Subcutaneous abdominal adipose tissue (tissue), 5 donors: ENCODE measurements around the gene TCFL5.

ENCODE experiments used
- H3K27ac ChIP-seq: one replicate; pipeline ENCODE4 v1.7.0; 2013; ENCODE audit warnings: low read depth, mild to moderate bottlenecking, inconsistent platforms, low read length, moderate library complexity
- H3K27me3 ChIP-seq, 5 donors: one replicate each; pipeline ENCODE4 v1.7.0; 2013; ENCODE audit warnings: low read length in 5 of 5, inconsistent platforms in 1 of 5; ENCODE audit not compliant: control insufficient read depth in 5 of 5, insufficient read depth in 4 of 5
- H3K36me3 ChIP-seq, 5 donors: one replicate each; pipeline ENCODE4 v1.7.0; 2013; ENCODE audit warnings: low read length in 5 of 5; ENCODE audit not compliant: control insufficient read depth in 5 of 5, insufficient read depth in 5 of 5
- H3K4me1 ChIP-seq, 5 donors: one replicate each; pipeline ENCODE4 v1.7.0; 2013; ENCODE audit warnings: low read length in 5 of 5, mild to moderate bottlenecking in 3 of 5, moderate library complexity in 1 of 5; ENCODE audit not compliant: control insufficient read depth in 5 of 5, insufficient read depth in 5 of 5
- H3K4me3 ChIP-seq, 5 donors: one replicate each; pipeline ENCODE4 v1.7.0; 2013; ENCODE audit warnings: low read length in 5 of 5, low read depth in 1 of 5
- H3K9ac ChIP-seq, 5 donors: one replicate each; pipeline ENCODE4 v1.7.0; 2013; ENCODE audit warnings: low read length in 5 of 5, mild to moderate bottlenecking in 4 of 5, moderate library complexity in 3 of 5
- H3K9me3 ChIP-seq, 5 donors: one replicate each; pipeline ENCODE4 v1.7.0; 2013; ENCODE audit warnings: low read length in 5 of 5; ENCODE audit not compliant: control insufficient read depth in 5 of 5
- donor health status: healthy.
- donor health status: healthy.
- donor health status: healthy.
- donor health status: healthy.
- donor health status: healthy.

TCFL5 gene

GRCh38 chr20:62835931-62836861, 25.4 kb downstream of the TCFL5 start:
- Histone ChIP-seq H3K27me3 (peaks cover 4 to 22% (median 9%) of the 10 kb centered on the region in 5 donors), H3K4me1 (peaks cover 3 to 20% (median 15%) of the 10 kb centered on the region in 5 donors), H3K4me3 (peak overlapping the region in 1 of 5 donors; percentile 11), H3K27ac (no peak overlapping the region), H3K9ac (no peak overlapping the region), H3K36me3 (no peaks in the 10 kb centered on the region), H3K9me3 (no peaks in the 10 kb centered on the region)

- Histone ChIP-seq H3K4me1 (peaks cover 3 to 25% (median 15%) of the 10 kb centered on the region in 5 donors), H3K9ac (no peak overlapping the region), H3K36me3 (no peaks in the 10 kb centered on the region), H3K9me3 (no peaks in the 10 kb centered on the region), H3K4me3 (no peak overlapping the region), H3K27me3 (peaks cover 4 to 22% (median 9%) of the 10 kb centered on the region in 5 donors), H3K27ac (no peak overlapping the region)
Measured at GRCh38 chr20:62834967-62835730, 26.5 kb downstream of the TCFL5 start.

GRCh38 chr20:62832951-62833391, 28.7 kb downstream of the TCFL5 start:
- Histone ChIP-seq H3K4me3 (peak overlapping the region in 1 of 5 donors; percentile 40), H3K4me1 (peaks cover 3 to 25% (median 15%) of the 10 kb centered on the region in 5 donors), H3K9me3 (no peaks in the 10 kb centered on the region), H3K27me3 (peaks cover 0 to 15% (median 7%) of the 10 kb centered on the region in 5 donors), H3K27ac (no peak overlapping the region), H3K36me3 (no peaks in the 10 kb centered on the region), H3K9ac (no peak overlapping the region)

GRCh38 chr20:62832212-62832922, 29.3 kb downstream of the TCFL5 start:
- no peak overlapping the region for H3K27ac ChIP-seq
- no peaks in the 10 kb centered on the region for H3K36me3 ChIP-seq
- peak overlapping the region in 3 of 5 donors; percentile 27 to 45 (median 40) for H3K4me3 ChIP-seq
- no peak overlapping the region for H3K9ac ChIP-seq
- H3K27me3 ChIP-seq, result peaks cover 0 to 15% (median 8%) of the 10 kb centered on the region in 5 donors
- H3K9me3 ChIP-seq, result no peaks in the 10 kb centered on the region
- peaks cover 3 to 25% (median 15%) of the 10 kb centered on the region in 5 donors for H3K4me1 ChIP-seq

- Histone ChIP-seq H3K4me3 (peak overlapping the region in 1 of 5 donors; percentile 40), H3K4me1 (peaks cover 3 to 25% (median 15%) of the 10 kb centered on the region in 5 donors), H3K27me3 (peaks cover 0 to 15% (median 8%) of the 10 kb centered on the region in 5 donors), H3K36me3 (no peaks in the 10 kb centered on the region), H3K9me3 (no peaks in the 10 kb centered on the region), H3K9ac (no peak overlapping the region), H3K27ac (no peak overlapping the region)
Measured at GRCh38 chr20:62831854-62832211, 29.8 kb downstream of the TCFL5 start.

- H3K4me1 ChIP-seq, result peaks cover 3 to 25% (median 15%) of the 10 kb centered on the region in 5 donors
- H3K9ac ChIP-seq, result no peak overlapping the region
- H3K4me3 ChIP-seq, result no peak overlapping the region
- H3K36me3 ChIP-seq, result no peaks in the 10 kb centered on the region
- H3K27ac ChIP-seq, result no peak overlapping the region
- H3K27me3 ChIP-seq, result peaks cover 0 to 11% (median 7%) of the 10 kb centered on the region in 5 donors
- H3K9me3 ChIP-seq, result no peaks in the 10 kb centered on the region
Measured at GRCh38 chr20:62831361-62831788, 30.2 kb downstream of the TCFL5 start.

- no peak overlapping the region for H3K4me3 ChIP-seq
- H3K4me1 ChIP-seq, result peaks cover 3 to 25% (median 15%) of the 10 kb centered on the region in 5 donors
- no peaks in the 10 kb centered on the region for H3K9me3 ChIP-seq
- H3K36me3 ChIP-seq, result no peaks in the 10 kb centered on the region
- H3K9ac ChIP-seq, result no peak overlapping the region
- H3K27ac ChIP-seq, result no peak overlapping the region
- peaks cover 0 to 8% (median 2%) of the 10 kb centered on the region in 5 donors for H3K27me3 ChIP-seq
Measured at GRCh38 chr20:62830821-62831220, 30.8 kb downstream of the TCFL5 start.

- Histone ChIP-seq H3K36me3 (no peaks in the 10 kb centered on the region), H3K9me3 (no peaks in the 10 kb centered on the region), H3K4me3 (no peak overlapping the region), H3K27ac (no peak overlapping the region), H3K27me3 (peaks cover 0 to 7% (median 2%) of the 10 kb centered on the region in 5 donors), H3K4me1 (peaks cover 3 to 25% (median 15%) of the 10 kb centered on the region in 5 donors), H3K9ac (no peak overlapping the region)
Measured at GRCh38 chr20:62830251-62830650, 31.4 kb downstream of the TCFL5 start.
